H9 (cell line): ENCODE results near the gene DIAPH3. TPM values are rescaled to one million over a fixed set of nuclear protein-coding genes. Genes with fewer than 3 reads are reported as not detected.

ENCODE experiments used
- DNase-seq: peaks from one replicate; pipeline ENCODE4 v3.0.0-alpha.2; 2017
- H2AFZ ChIP-seq: one replicate; pipeline ENCODE4 v1.6.1; 2013; ENCODE audit warnings: mild to moderate bottlenecking, low read length, control low read depth, moderate library complexity
- H2AK5ac ChIP-seq: 2 replicates; pipeline ENCODE4 v1.6.1; 2013; ENCODE audit warnings: low read length, control low read depth, mixed read lengths; ENCODE audit not compliant: insufficient read length
- H2BK120ac ChIP-seq: one replicate; pipeline ENCODE4 v1.6.1; 2013; ENCODE audit warnings: low read depth, mild to moderate bottlenecking, low read length, control low read depth, inconsistent platforms; ENCODE audit not compliant: poor library complexity, severe bottlenecking
- H2BK12ac ChIP-seq: 2 replicates; pipeline ENCODE4 v1.6.1; 2013; ENCODE audit warnings: low read length, control low read depth, mixed read lengths, low read depth; ENCODE audit not compliant: insufficient read length
- H2BK15ac ChIP-seq: 2 replicates; pipeline ENCODE4 v1.6.1; 2013; ENCODE audit warnings: low read depth, low read length, control low read depth
- H2BK20ac ChIP-seq: one replicate; pipeline ENCODE4 v1.6.1; 2013; ENCODE audit warnings: low read depth, mild to moderate bottlenecking, low read length, control low read depth, inconsistent platforms; ENCODE audit not compliant: poor library complexity, severe bottlenecking
- H2BK5ac ChIP-seq: 2 replicates; pipeline ENCODE4 v1.6.1; 2013; ENCODE audit warnings: low read length, control low read depth, mixed read lengths; ENCODE audit not compliant: insufficient read length
- H3K14ac ChIP-seq: 2 replicates; pipeline ENCODE4 v1.6.1; 2013; ENCODE audit warnings: low read length, control low read depth; ENCODE audit not compliant: insufficient read depth
- H3K18ac ChIP-seq: 2 replicates; pipeline ENCODE4 v1.6.1; 2013; ENCODE audit warnings: low read depth, mild to moderate bottlenecking, mixed read lengths, low read length, control low read depth; ENCODE audit not compliant: insufficient read length
- H3K23ac ChIP-seq: 2 replicates; pipeline ENCODE4 v1.6.1; 2013; ENCODE audit warnings: low read length, control low read depth, mixed read lengths, low read depth; ENCODE audit not compliant: insufficient read length
- H3K23me2 ChIP-seq: 2 replicates; pipeline ENCODE4 v1.6.1; 2013; ENCODE audit warnings: low read depth, mild to moderate bottlenecking, mixed read lengths, low read length, control low read depth; ENCODE audit not compliant: insufficient read length, poor library complexity, severe bottlenecking
- H3K27ac ChIP-seq: 2 replicates; pipeline ENCODE4 v1.5.1; 2013; ENCODE audit warnings: low read length, control low read depth, mixed read lengths, low read depth; ENCODE audit not compliant: insufficient read length
- H3K27me3 ChIP-seq: 2 replicates; pipeline ENCODE4 v1.6.1; 2013; ENCODE audit warnings: low read length, control low read depth, inconsistent platforms; ENCODE audit not compliant: insufficient read depth
- H3K4ac ChIP-seq: 2 replicates; pipeline ENCODE4 v1.6.1; 2013; ENCODE audit warnings: low read depth, mild to moderate bottlenecking, control low read depth, inconsistent platforms, low read length, moderate library complexity
- H3K4me1 ChIP-seq: 2 replicates; pipeline ENCODE4 v1.6.1; 2013; ENCODE audit warnings: low read length, control low read depth, inconsistent platforms; ENCODE audit not compliant: insufficient read depth
- H3K4me2 ChIP-seq: 2 replicates; pipeline ENCODE4 v1.6.1; 2013; ENCODE audit warnings: low read length, control low read depth, mixed read lengths; ENCODE audit not compliant: insufficient read length, insufficient read depth
- H3K56ac ChIP-seq: 2 replicates; pipeline ENCODE4 v1.6.1; 2013; ENCODE audit warnings: low read depth, mild to moderate bottlenecking, mixed read lengths, low read length, control low read depth; ENCODE audit not compliant: insufficient read length
- H3K79me1 ChIP-seq: 2 replicates; pipeline ENCODE4 v1.6.1; 2013; ENCODE audit warnings: low read depth, mild to moderate bottlenecking, moderate library complexity, low read length, control low read depth, inconsistent platforms; ENCODE audit not compliant: insufficient read depth, poor library complexity, severe bottlenecking
- H3K79me2 ChIP-seq: 2 replicates; pipeline ENCODE4 v1.6.1; 2013; ENCODE audit warnings: low read length, control low read depth, inconsistent platforms; ENCODE audit not compliant: insufficient read depth
- H3K9ac ChIP-seq: 2 replicates; pipeline ENCODE4 v1.6.1; 2013; ENCODE audit warnings: low read length, control low read depth, mixed read lengths; ENCODE audit not compliant: insufficient read length; ENCODE audit errors: extremely low read depth
- H3K9me3 ChIP-seq: one replicate; pipeline ENCODE4 v1.6.1; 2013; ENCODE audit warnings: low read depth, low read length, inconsistent platforms; ENCODE audit not compliant: control insufficient read depth
- H3T11ph ChIP-seq: one replicate; pipeline ENCODE4 v1.6.1; 2013; ENCODE audit warnings: mild to moderate bottlenecking, low read length, control low read depth, inconsistent platforms
- H4K20me1 ChIP-seq: one replicate; pipeline ENCODE4 v1.6.1; 2013; ENCODE audit not compliant: control insufficient read depth, insufficient read length, insufficient read depth
- H4K5ac ChIP-seq: 2 replicates; pipeline ENCODE4 v1.6.1; 2013; ENCODE audit warnings: low read depth, mild to moderate bottlenecking, mixed read lengths, low read length, control low read depth; ENCODE audit not compliant: insufficient read length
- H4K8ac ChIP-seq: replicated peaks from 2 replicates; pipeline ENCODE4 v1.6.1; 2013; ENCODE audit warnings: low read length, control low read depth, mixed read lengths, low read depth; ENCODE audit not compliant: insufficient read length
- H4K91ac ChIP-seq: 2 replicates; pipeline ENCODE4 v1.6.1; 2013; ENCODE audit warnings: low read depth, mild to moderate bottlenecking, moderate library complexity, mixed read lengths, low read length, control low read depth; ENCODE audit not compliant: insufficient read length
- H3K27ac Mint-ChIP-seq, 3 experiments: 2 replicates in 2 of 3; 3 replicates in 1 of 3; pipeline ENCODE4 v1.8.0; 2020 to 2021; ENCODE audit warnings: mixed read lengths in 3 of 3, mild to moderate bottlenecking in 1 of 3, moderate library complexity in 1 of 3
- H3K27me3 Mint-ChIP-seq: 2 replicates; pipeline ENCODE4 v1.8.0; 2021; ENCODE audit warnings: low read depth, mild to moderate bottlenecking, moderate library complexity, mixed read lengths
- H3K36me3 Mint-ChIP-seq, 3 experiments: 2 replicates in 2 of 3; 3 replicates in 1 of 3; pipeline ENCODE4 v1.8.0; 2020 to 2021; ENCODE audit warnings: low read depth in 3 of 3, mixed read lengths in 3 of 3; ENCODE audit not compliant: insufficient read depth in 1 of 3
- H3K4me1 Mint-ChIP-seq, 2 experiments: 2 replicates each; pipeline ENCODE4 v1.8.0; 2020; ENCODE audit warnings: mixed read lengths in 2 of 2
- H3K4me3 Mint-ChIP-seq, 2 experiments: 2 replicates in 1 of 2; 3 replicates in 1 of 2; pipeline ENCODE4 v1.8.0; 2020 to 2021; ENCODE audit warnings: mild to moderate bottlenecking in 2 of 2, mixed read lengths in 2 of 2, moderate library complexity in 1 of 2
- H3K9me3 Mint-ChIP-seq, 2 experiments: 2 replicates in 1 of 2; 3 replicates in 1 of 2; pipeline ENCODE4 v1.8.0; 2020; ENCODE audit warnings: mild to moderate bottlenecking in 2 of 2, mixed read lengths in 2 of 2, moderate library complexity in 1 of 2
- WGBS: extraction: QIAGEN DNeasy Blood & Tissue Kit; methylation state at CpG from one replicate; pipeline ENCODE4 v1.1.7; 2013; ENCODE audit warnings: missing lambda C conversion rate, low lambda C conversion rate, mixed read lengths; ENCODE audit not compliant: insufficient read length; ENCODE audit errors: extremely low coverage; 5-methylcytosine and 5-hydroxymethylcytosine counted together
- total RNA-seq: library from RNA; stranded (reverse); gene quantifications from 2 replicates; pipeline ENCODE4 v1.2.1, GENCODE V29; 2021
- TF ChIP-seq, protein P1 (sequence below): fragments of 200-600 bp; sonication (generic); conservative IDR thresholded peaks from 3 replicates; pipeline ENCODE4 v1.8.0; 2021; ENCODE audit warnings: antibody characterized with exemption, mild to moderate bottlenecking

Gene DIAPH3
- total RNA-seq, 1 experiment from 2014 or later: 23.1 TPM

DNA sequence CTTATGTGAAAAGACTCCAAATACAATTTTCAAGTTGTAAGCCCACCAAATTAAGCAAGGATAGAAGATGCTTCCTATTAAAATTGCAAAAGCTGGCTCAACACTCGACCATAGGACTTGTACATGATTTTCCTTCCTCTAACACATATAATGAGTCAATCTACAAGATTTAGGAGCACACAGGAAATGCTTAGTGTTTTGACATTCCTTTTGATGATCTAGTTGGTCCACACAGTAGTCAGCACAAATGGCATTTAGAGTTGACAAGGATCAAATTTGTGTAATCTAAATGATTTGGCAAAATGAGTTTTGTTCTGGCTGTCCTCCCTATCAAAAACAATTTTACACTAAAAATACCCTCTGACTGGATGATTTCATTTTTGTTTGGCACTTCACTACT lies 340.2 kb downstream of the DIAPH3 start:
- 0 out of 4 replicates have a peak, but pooled peaks cover 0 to 2% of the 10 kb centered on the region in 2 experiments for H3K4me1 Mint-ChIP-seq
- TF ChIP-seq, protein P1, sequence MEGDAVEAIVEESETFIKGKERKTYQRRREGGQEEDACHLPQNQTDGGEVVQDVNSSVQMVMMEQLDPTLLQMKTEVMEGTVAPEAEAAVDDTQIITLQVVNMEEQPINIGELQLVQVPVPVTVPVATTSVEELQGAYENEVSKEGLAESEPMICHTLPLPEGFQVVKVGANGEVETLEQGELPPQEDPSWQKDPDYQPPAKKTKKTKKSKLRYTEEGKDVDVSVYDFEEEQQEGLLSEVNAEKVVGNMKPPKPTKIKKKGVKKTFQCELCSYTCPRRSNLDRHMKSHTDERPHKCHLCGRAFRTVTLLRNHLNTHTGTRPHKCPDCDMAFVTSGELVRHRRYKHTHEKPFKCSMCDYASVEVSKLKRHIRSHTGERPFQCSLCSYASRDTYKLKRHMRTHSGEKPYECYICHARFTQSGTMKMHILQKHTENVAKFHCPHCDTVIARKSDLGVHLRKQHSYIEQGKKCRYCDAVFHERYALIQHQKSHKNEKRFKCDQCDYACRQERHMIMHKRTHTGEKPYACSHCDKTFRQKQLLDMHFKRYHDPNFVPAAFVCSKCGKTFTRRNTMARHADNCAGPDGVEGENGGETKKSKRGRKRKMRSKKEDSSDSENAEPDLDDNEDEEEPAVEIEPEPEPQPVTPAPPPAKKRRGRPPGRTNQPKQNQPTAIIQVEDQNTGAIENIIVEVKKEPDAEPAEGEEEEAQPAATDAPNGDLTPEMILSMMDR: no peak
- H3K4me2 ChIP-seq: no peak overlapping the region
- no peak overlapping the region for H3K27ac ChIP-seq
- no peak overlapping the region for H4K91ac ChIP-seq
- H3K27ac Mint-ChIP-seq: no peak overlapping the region
- no peak overlapping the region for H2AK5ac ChIP-seq
- no peak overlapping the region for H2AFZ ChIP-seq
- no peaks in the 10 kb centered on the region for H3K27me3 ChIP-seq
- no peak overlapping the region for H3K4ac ChIP-seq
- H4K8ac ChIP-seq: no peak overlapping the region
- no peak overlapping the region for H3T11ph ChIP-seq
- no peak overlapping the region for H2BK15ac ChIP-seq
- no peaks in the 10 kb centered on the region for H3K9me3 ChIP-seq
- no peaks in the 10 kb centered on the region for H3K27me3 Mint-ChIP-seq
- DNase-seq: no peak
- no peak overlapping the region for H3K4me3 Mint-ChIP-seq
- no peaks in the 10 kb centered on the region for H3K23me2 ChIP-seq
- no peak overlapping the region for H3K14ac ChIP-seq
- no peaks in the 10 kb centered on the region for H3K9me3 Mint-ChIP-seq
- H3K18ac ChIP-seq: no peak overlapping the region
- H2BK12ac ChIP-seq: no peak overlapping the region
- H3K4me1 ChIP-seq: no peaks in the 10 kb centered on the region
- no peak overlapping the region for H3K9ac ChIP-seq
- no peaks in the 10 kb centered on the region for H3K36me3 Mint-ChIP-seq
- no peak overlapping the region for H3K23ac ChIP-seq
- H2BK120ac ChIP-seq: no peak overlapping the region
- no peak overlapping the region for H4K5ac ChIP-seq
- no peak overlapping the region for H3K56ac ChIP-seq
- H2BK20ac ChIP-seq: no peak overlapping the region
- no peaks in the 10 kb centered on the region for H3K79me2 ChIP-seq
- no peaks in the 10 kb centered on the region for H4K20me1 ChIP-seq
- no peaks in the 10 kb centered on the region for H3K79me1 ChIP-seq
- WGBS: no CpG with 5 or more reads among the region's 1 CpG
- H2BK5ac ChIP-seq: no peak overlapping the region
